Activated T-cell treated with anti-CD3 and anti-CD28 coated beads for 4 hours (primary cell): ENCODE data around the gene MTERF4.

Experiments used
- DNase-seq: peaks from one replicate; pipeline ENCODE4 v3.0.0-alpha.2; 2020

MTERF4 gene

GRCh38 chr2:241067501-241068135 lies 34.5 kb downstream of the MTERF4 start:
- no peak for DNase-seq

- DNase-seq, result no peak
These were observed 35.2 kb downstream of the MTERF4 start for GRCh38 chr2:241066893-241067341.

GRCh38 chr2:241066171-241066892 lies 35.8 kb downstream of the MTERF4 start:
- no peak for DNase-seq

GRCh38 chr2:241065355-241065803 lies 36.7 kb downstream of the MTERF4 start:
- DNase-seq, result no peak

- DNase-seq, result no peak
These were observed 37.2 kb downstream of the MTERF4 start for GRCh38 chr2:241064802-241065354.

GRCh38 chr2:241064008-241064801 lies 37.9 kb downstream of the MTERF4 start:
- no peak for DNase-seq

- DNase-seq, result no peak
These were observed 38.5 kb downstream of the MTERF4 start for GRCh38 chr2:241063587-241063986.

- no peak for DNase-seq
These were observed 39.0 kb downstream of the MTERF4 start for GRCh38 chr2:241063093-241063551.

GRCh38 chr2:241062389-241063092 lies 39.5 kb downstream of the MTERF4 start:
- DNase-seq, result no peak

- no peak for DNase-seq
These were observed 40.8 kb downstream of the MTERF4 start for GRCh38 chr2:241061275-241061674.

- no peak for DNase-seq
These were observed 48.4 kb downstream of the MTERF4 start for GRCh38 chr2:241053576-241054251.

- no peak for DNase-seq
These were observed 49.3 kb downstream of the MTERF4 start for GRCh38 chr2:241052677-241053360.

- no peak for DNase-seq
These were observed 50.3 kb downstream of the MTERF4 start for GRCh38 chr2:241051578-241052487.

- no peak for DNase-seq
These were observed 51.2 kb downstream of the MTERF4 start for GRCh38 chr2:241050624-241051577.

GRCh38 chr2:241049739-241050623 lies 52.1 kb downstream of the MTERF4 start:
- DNase-seq, result no peak

GRCh38 chr2:241048949-241049343 lies 53.1 kb downstream of the MTERF4 start:
- DNase-seq, result no peak

GRCh38 chr2:241048149-241048948 lies 53.7 kb downstream of the MTERF4 start:
- no peak for DNase-seq
